SK-N-SH treated with all-trans-retinoic acid at 6 μM for 48 hours (cell line): ENCODE measurements around the gene TUBB8B.
"Not testable (repeated sequence)": the region's sequence is repeated elsewhere in the genome, so short reads cannot be mapped to it uniquely, and the experiment has no call there.

Experiments used
- CSDC2 ChIP-seq: fragments of 250-450 bp; sonication (Bioruptor Pico); IDR thresholded peaks from 2 replicates; pipeline ENCODE4 v1.5.0; 2020; ENCODE audit warnings: mild to moderate bottlenecking, moderate library complexity
- ESRRG ChIP-seq: fragments of 250-450 bp; sonication (Bioruptor Pico); IDR thresholded peaks from 2 replicates; pipeline ENCODE4 v1.6.1; 2021; ENCODE audit warnings: mild to moderate bottlenecking
- OSR1 ChIP-seq: fragments of 250-450 bp; sonication (Bioruptor Pico); IDR thresholded peaks from 2 replicates; pipeline ENCODE4 v1.8.0; 2022; ENCODE audit warnings: moderate library complexity, mild to moderate bottlenecking, inconsistent platforms
- PPARA ChIP-seq: fragments of 250-450 bp; sonication (Bioruptor Pico); IDR thresholded peaks from 2 replicates; pipeline ENCODE4 v1.5.0; 2020; ENCODE audit warnings: mild to moderate bottlenecking, borderline replicate concordance
- RARB ChIP-seq: fragments of 250-450 bp; sonication (Bioruptor Pico); IDR thresholded peaks from 2 replicates; pipeline ENCODE4 v1.8.0; 2021; ENCODE audit warnings: mild to moderate bottlenecking, moderate library complexity
- SNAI2 ChIP-seq: fragments of 250-450 bp; sonication (Bioruptor Pico); IDR thresholded peaks from 2 replicates; pipeline ENCODE4 v1.5.0; 2020; ENCODE audit warnings: mild to moderate bottlenecking, moderate library complexity
- TCF4 ChIP-seq: fragments of 250-450 bp; sonication (Bioruptor Pico); IDR thresholded peaks from 2 replicates; pipeline ENCODE4 v1.8.0; 2021; ENCODE audit warnings: mild to moderate bottlenecking, moderate library complexity, borderline replicate concordance
- TOX ChIP-seq: fragments of 250-450 bp; sonication (Bioruptor Pico); IDR thresholded peaks from 2 replicates; pipeline ENCODE4 v1.8.0; 2021; ENCODE audit warnings: mild to moderate bottlenecking, moderate library complexity, borderline replicate concordance
- ZC3H10 ChIP-seq: fragments of 250-450 bp; sonication (Bioruptor Pico); IDR thresholded peaks from 2 replicates; pipeline ENCODE4 v1.5.1; 2021; ENCODE audit warnings: mild to moderate bottlenecking, moderate library complexity
- TF ChIP-seq, protein P1 (sequence below): fragments of 250-450 bp; sonication (Bioruptor Pico); IDR thresholded peaks from 2 replicates; pipeline ENCODE4 v1.5.1; 2020; ENCODE audit warnings: low read depth, mild to moderate bottlenecking, moderate library complexity
- TF ChIP-seq, protein P2 (sequence below): fragments of 250-450 bp; sonication (Bioruptor Pico); IDR thresholded peaks from 2 replicates; pipeline ENCODE4 v1.5.1; 2021; ENCODE audit warnings: mild to moderate bottlenecking, moderate library complexity
- TF ChIP-seq, protein P3 (sequence below): fragments of 250-450 bp; sonication (Bioruptor Pico); IDR thresholded peaks from 2 replicates; pipeline ENCODE4 v1.8.0; 2020; ENCODE audit warnings: mild to moderate bottlenecking, moderate library complexity, borderline replicate concordance
- TF ChIP-seq, protein P4 (sequence below): fragments of 250-450 bp; sonication (Bioruptor Pico); IDR thresholded peaks from 2 replicates; pipeline ENCODE4 v1.8.0; 2021; ENCODE audit warnings: low read depth, mild to moderate bottlenecking, moderate library complexity, borderline replicate concordance

DNA sequence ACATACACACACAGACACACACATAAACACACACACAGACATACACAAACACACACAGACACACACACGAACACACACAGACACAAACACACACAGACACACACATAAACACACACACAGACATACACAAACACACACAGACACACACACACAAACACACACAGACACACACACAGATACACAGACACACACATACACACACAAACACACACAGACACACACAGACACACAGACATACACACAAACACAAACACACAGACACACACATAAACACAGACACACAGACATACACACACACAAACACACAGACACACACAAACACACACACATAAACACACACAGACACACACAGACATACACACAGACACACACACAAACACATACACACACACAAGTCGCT, 31.5 kb upstream of the TUBB8B start:
- not testable (repeated sequence) for TF ChIP-seq RARB, TOX, ZC3H10, SNAI2, TCF4, PPARA, CSDC2, OSR1, ESRRG (CRISPR knock-in tag)
- TF ChIP-seq, protein P1, sequence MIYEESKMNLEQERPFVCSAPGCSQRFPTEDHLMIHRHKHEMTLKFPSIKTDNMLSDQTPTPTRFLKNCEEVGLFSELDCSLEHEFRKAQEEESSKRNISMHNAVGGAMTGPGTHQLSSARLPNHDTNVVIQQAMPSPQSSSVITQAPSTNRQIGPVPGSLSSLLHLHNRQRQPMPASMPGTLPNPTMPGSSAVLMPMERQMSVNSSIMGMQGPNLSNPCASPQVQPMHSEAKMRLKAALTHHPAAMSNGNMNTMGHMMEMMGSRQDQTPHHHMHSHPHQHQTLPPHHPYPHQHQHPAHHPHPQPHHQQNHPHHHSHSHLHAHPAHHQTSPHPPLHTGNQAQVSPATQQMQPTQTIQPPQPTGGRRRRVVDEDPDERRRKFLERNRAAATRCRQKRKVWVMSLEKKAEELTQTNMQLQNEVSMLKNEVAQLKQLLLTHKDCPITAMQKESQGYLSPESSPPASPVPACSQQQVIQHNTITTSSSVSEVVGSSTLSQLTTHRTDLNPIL (CRISPR knock-in tag) = not testable (repeated sequence)
- TF ChIP-seq, protein P2, sequence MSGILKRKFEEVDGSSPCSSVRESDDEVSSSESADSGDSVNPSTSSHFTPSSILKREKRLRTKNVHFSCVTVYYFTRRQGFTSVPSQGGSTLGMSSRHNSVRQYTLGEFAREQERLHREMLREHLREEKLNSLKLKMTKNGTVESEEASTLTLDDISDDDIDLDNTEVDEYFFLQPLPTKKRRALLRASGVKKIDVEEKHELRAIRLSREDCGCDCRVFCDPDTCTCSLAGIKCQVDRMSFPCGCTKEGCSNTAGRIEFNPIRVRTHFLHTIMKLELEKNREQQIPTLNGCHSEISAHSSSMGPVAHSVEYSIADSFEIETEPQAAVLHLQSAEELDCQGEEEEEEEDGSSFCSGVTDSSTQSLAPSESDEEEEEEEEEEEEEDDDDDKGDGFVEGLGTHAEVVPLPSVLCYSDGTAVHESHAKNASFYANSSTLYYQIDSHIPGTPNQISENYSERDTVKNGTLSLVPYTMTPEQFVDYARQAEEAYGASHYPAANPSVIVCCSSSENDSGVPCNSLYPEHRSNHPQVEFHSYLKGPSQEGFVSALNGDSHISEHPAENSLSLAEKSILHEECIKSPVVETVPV = not testable (repeated sequence)
- TF ChIP-seq, protein P3, sequence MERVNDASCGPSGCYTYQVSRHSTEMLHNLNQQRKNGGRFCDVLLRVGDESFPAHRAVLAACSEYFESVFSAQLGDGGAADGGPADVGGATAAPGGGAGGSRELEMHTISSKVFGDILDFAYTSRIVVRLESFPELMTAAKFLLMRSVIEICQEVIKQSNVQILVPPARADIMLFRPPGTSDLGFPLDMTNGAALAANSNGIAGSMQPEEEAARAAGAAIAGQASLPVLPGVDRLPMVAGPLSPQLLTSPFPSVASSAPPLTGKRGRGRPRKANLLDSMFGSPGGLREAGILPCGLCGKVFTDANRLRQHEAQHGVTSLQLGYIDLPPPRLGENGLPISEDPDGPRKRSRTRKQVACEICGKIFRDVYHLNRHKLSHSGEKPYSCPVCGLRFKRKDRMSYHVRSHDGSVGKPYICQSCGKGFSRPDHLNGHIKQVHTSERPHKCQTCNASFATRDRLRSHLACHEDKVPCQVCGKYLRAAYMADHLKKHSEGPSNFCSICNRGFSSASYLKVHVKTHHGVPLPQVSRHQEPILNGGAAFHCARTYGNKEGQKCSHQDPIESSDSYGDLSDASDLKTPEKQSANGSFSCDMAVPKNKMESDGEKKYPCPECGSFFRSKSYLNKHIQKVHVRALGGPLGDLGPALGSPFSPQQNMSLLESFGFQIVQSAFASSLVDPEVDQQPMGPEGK (CRISPR knock-in tag) = not testable (repeated sequence)
- TF ChIP-seq, protein P4, sequence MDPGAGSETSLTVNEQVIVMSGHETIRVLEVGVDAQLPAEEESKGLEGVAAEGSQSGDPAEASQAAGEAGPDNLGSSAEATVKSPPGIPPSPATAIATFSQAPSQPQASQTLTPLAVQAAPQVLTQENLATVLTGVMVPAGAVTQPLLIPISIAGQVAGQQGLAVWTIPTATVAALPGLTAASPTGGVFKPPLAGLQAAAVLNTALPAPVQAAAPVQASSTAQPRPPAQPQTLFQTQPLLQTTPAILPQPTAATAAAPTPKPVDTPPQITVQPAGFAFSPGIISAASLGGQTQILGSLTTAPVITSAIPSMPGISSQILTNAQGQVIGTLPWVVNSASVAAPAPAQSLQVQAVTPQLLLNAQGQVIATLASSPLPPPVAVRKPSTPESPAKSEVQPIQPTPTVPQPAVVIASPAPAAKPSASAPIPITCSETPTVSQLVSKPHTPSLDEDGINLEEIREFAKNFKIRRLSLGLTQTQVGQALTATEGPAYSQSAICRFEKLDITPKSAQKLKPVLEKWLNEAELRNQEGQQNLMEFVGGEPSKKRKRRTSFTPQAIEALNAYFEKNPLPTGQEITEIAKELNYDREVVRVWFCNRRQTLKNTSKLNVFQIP (CRISPR knock-in tag) = not testable (repeated sequence)
